K562 (cell line): ENCODE measurements around the gene KASH5. TPM values are rescaled to one million over a fixed set of nuclear protein-coding genes. Genes with fewer than 3 reads are reported as not detected.

Source experiments
- CBFA2T3 ChIP-seq: fragments of 450-650 bp; IDR thresholded peaks from 2 replicates; pipeline ENCODE4 v1.6.1; 2017
- CBX3 ChIP-seq, 2 experiments: IDR thresholded peaks; 1 replicate in 1 of 2; 2 replicates in 1 of 2; pipeline ENCODE4 v1.6.1; 2012; ENCODE audit warnings: inconsistent platforms in 2 of 2, low read length in 2 of 2, borderline replicate concordance in 1 of 2, control low read depth in 1 of 2
- ETS1 ChIP-seq: conservative IDR thresholded peaks from 2 replicates; pipeline ENCODE4 v1.6.1; 2011; ENCODE audit warnings: low read depth, mild to moderate bottlenecking, low read length; ENCODE audit not compliant: control insufficient read depth
- KAT7 ChIP-seq: sonication (generic); formaldehyde crosslinking; IDR thresholded peaks from 2 replicates; pipeline ENCODE4 v1.8.0; 2022; ENCODE audit warnings: missing genetic modification reagents, mild to moderate bottlenecking, borderline replicate concordance
- NEUROD1 ChIP-seq: fragments of 150-350 bp; IDR thresholded peaks from 2 replicates; pipeline ENCODE4 v1.6.1; 2014; ENCODE audit warnings: borderline replicate concordance, low read length, low read depth; ENCODE audit not compliant: partially characterized antibody
- POLR3G ChIP-seq: IDR thresholded peaks from 2 replicates; pipeline ENCODE4 v1.6.1; 2011; ENCODE audit not compliant: insufficient read length, insufficient replicate concordance; ENCODE audit errors: extremely low read depth
- RAD21 ChIP-seq, 2 experiments: fragments of 250-450 bp in 1 of 2; fragments of 450-650 bp in 1 of 2; sonication (Bioruptor Pico) in 1 of 2; formaldehyde crosslinking in 1 of 2; IDR thresholded peaks in 1 of 2; conservative IDR thresholded peaks in 1 of 2; 2 replicates each; pipeline versions ENCODE4 v1.4.0 to v1.8.0; 2020 to 2022; ENCODE audit warnings: mild to moderate bottlenecking in 2 of 2, moderate library complexity in 1 of 2
- SMARCC2 ChIP-seq: fragments of 450-650 bp; IDR thresholded peaks from 2 replicates; pipeline ENCODE4 v1.6.1; 2017; ENCODE audit warnings: antibody characterized with exemption, moderate library complexity, mild to moderate bottlenecking, low read depth
- TBL1XR1 ChIP-seq, 2 experiments: IDR thresholded peaks; 2 replicates each; pipeline ENCODE4 v1.6.1; 2012; ENCODE audit warnings: improper control_type of control experiment in 2 of 2, low read length in 2 of 2, mild to moderate bottlenecking in 1 of 2
- ZNF184 ChIP-seq: sonication (generic); formaldehyde crosslinking; IDR thresholded peaks from 2 replicates; pipeline ENCODE4 v1.5.0; 2020; ENCODE audit warnings: missing genetic modification reagents
- ZNF76 ChIP-seq: fragments of 250-450 bp; sonication (Bioruptor Pico); IDR thresholded peaks from 2 replicates; pipeline ENCODE4 v1.4.0; 2020; ENCODE audit warnings: mild to moderate bottlenecking, moderate library complexity, borderline replicate concordance
- polyA plus RNA-seq, 8 experiments: library from polyadenylated mRNA; depleted of rRNA in 4 of 8; stranded (reverse) in 5 of 8; unstranded in 3 of 8; fragments of >200 nt; fragmentation: Nextera tagmentation in 2 of 8; fragmentation: Illumina TruSeq in 1 of 8; extraction: Ambion mirVana in 2 of 8; extraction: Trizol in 1 of 8; gene quantifications; 2 replicates each; pipeline versions ENCODE4 v1.2.1 to v1.2.3, GENCODE V29; 2011 to 2014; ENCODE audit warnings: inconsistent platforms in 1 of 8, missing spikeins in 1 of 8
- total RNA-seq, 7 experiments: library from RNA; depleted of rRNA in 6 of 7; stranded (reverse); fragments of >200 nt in 6 of 7; fragmentation: Illumina TruSeq in 2 of 7; extraction: Trizol in 2 of 7; gene quantifications; 2 replicates each; pipeline versions ENCODE4 v1.2.1 to v1.2.3, GENCODE V29; 2011 to 2021; ENCODE audit warnings: low replicate concordance in 1 of 7
- TF ChIP-seq, protein P1 (sequence below): IDR thresholded peaks from 2 replicates; pipeline ENCODE4 v1.6.1; 2011; ENCODE audit warnings: borderline replicate concordance, low read depth, mild to moderate bottlenecking, moderate library complexity, low read length; ENCODE audit not compliant: insufficient read depth, poor library complexity, severe bottlenecking
- TF ChIP-seq, protein P2 (sequence below): sonication (generic); formaldehyde crosslinking; IDR thresholded peaks from 2 replicates; pipeline ENCODE4 v1.5.0; 2020; ENCODE audit warnings: missing genetic modification reagents
- TF ChIP-seq, protein P3 (sequence below), 2 experiments: IDR thresholded peaks; 2 replicates each; pipeline ENCODE4 v1.6.1; 2012; ENCODE audit warnings: improper control_type of control experiment in 2 of 2, low read depth in 2 of 2, low read length in 2 of 2, borderline replicate concordance in 1 of 2
- TF ChIP-seq, protein P4 (sequence below), 2 experiments: fragments of 450-650 bp; conservative IDR thresholded peaks; 2 replicates each; pipeline ENCODE4 v1.6.1; 2017; ENCODE audit warnings: mild to moderate bottlenecking in 2 of 2, moderate library complexity in 2 of 2

Gene KASH5
- total and polyA plus RNA-seq, 9 of the 15 experiments (the other 6 are each of a cell fraction or from before 2014, with no cell fraction given): 0.07 to 0.84 (median 0.34) TPM; not detected in 1

DNA sequence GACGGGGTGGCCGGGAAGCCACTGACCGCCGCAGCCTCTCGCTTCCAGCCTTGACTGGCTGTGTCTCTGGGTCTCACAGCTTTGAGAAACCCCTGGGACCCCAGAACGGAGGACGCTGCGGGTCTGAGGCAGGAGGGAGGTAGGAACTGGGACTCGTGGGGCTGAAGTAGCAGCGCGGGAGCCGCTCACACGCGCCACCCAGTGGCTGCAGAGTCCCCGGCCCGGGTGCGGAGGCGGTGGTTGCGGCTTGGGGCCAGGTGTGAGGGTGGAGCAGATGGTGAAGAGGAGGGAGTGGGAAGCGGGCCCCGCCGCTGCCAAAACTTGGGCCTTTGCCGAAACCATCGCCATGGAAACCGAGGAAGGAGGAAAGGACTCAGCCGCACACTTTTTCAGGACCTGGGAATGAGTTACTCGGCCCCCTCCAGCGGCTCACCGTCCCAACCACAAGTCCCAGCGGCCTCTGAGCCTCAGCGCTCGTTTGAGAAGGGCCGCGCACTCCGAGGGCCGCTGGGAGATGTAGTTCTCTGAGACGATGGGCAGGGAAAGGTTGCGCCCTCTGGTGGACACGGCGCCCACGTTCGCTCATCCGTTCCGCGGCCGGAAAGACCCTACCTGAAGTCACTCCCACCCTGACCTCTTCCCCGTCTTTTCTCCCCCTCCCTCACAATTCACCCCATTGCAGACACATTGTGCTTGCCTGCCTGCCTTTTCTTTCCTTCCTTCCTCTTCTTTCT is 55.5 kb downstream of the KASH5 start (continued):
- TF ChIP-seq, protein P1, sequence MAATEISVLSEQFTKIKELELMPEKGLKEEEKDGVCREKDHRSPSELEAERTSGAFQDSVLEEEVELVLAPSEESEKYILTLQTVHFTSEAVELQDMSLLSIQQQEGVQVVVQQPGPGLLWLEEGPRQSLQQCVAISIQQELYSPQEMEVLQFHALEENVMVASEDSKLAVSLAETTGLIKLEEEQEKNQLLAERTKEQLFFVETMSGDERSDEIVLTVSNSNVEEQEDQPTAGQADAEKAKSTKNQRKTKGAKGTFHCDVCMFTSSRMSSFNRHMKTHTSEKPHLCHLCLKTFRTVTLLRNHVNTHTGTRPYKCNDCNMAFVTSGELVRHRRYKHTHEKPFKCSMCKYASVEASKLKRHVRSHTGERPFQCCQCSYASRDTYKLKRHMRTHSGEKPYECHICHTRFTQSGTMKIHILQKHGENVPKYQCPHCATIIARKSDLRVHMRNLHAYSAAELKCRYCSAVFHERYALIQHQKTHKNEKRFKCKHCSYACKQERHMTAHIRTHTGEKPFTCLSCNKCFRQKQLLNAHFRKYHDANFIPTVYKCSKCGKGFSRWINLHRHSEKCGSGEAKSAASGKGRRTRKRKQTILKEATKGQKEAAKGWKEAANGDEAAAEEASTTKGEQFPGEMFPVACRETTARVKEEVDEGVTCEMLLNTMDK: peak; percentile 88
- TF ChIP-seq CBFA2T3: peak; percentile 50; the same call in 1 of the 2 replicates
- TF ChIP-seq, protein P2, sequence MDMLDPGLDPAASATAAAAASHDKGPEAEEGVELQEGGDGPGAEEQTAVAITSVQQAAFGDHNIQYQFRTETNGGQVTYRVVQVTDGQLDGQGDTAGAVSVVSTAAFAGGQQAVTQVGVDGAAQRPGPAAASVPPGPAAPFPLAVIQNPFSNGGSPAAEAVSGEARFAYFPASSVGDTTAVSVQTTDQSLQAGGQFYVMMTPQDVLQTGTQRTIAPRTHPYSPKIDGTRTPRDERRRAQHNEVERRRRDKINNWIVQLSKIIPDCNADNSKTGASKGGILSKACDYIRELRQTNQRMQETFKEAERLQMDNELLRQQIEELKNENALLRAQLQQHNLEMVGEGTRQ (CRISPR knock-in tag): no peak
- TF ChIP-seq ETS1: peak; percentile 98
- peak; percentile 84 to 90 for TF ChIP-seq RAD21 (CRISPR knock-in tag; conservative IDR thresholded peaks at IDR 0.05 in 1 of 2, IDR thresholded peaks at IDR 0.05 in 1 of 2)
- TF ChIP-seq, protein P3, sequence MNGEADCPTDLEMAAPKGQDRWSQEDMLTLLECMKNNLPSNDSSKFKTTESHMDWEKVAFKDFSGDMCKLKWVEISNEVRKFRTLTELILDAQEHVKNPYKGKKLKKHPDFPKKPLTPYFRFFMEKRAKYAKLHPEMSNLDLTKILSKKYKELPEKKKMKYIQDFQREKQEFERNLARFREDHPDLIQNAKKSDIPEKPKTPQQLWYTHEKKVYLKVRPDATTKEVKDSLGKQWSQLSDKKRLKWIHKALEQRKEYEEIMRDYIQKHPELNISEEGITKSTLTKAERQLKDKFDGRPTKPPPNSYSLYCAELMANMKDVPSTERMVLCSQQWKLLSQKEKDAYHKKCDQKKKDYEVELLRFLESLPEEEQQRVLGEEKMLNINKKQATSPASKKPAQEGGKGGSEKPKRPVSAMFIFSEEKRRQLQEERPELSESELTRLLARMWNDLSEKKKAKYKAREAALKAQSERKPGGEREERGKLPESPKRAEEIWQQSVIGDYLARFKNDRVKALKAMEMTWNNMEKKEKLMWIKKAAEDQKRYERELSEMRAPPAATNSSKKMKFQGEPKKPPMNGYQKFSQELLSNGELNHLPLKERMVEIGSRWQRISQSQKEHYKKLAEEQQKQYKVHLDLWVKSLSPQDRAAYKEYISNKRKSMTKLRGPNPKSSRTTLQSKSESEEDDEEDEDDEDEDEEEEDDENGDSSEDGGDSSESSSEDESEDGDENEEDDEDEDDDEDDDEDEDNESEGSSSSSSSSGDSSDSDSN (IDR thresholded peaks at IDR 0.05; ENCODE audit: borderline replicate concordance in 1 of 2, low read depth in 2 of 2, low read length in 2 of 2): no peak
- no peak for TF ChIP-seq NEUROD1
- peak in 1 of 2 experiments; percentile 22; a peak in 1 of 4 replicates for TF ChIP-seq TBL1XR1 (IDR thresholded peaks at IDR 0.05; ENCODE audit: low read length in 2 of 2)
- TF ChIP-seq ZNF184: no peak
- TF ChIP-seq CBX3 (IDR thresholded peaks at IDR 0.05; ENCODE audit: borderline replicate concordance in 1 of 2, low read length in 2 of 2): peak in 1 of 2 experiments; percentile 3; a peak in 1 of 3 replicates
- no peak for TF ChIP-seq SMARCC2
- TF ChIP-seq ZNF76 (CRISPR knock-in tag): 0 out of 2 replicates have a peak, but pooled peaks have one; percentile 21
- TF ChIP-seq, protein P4, sequence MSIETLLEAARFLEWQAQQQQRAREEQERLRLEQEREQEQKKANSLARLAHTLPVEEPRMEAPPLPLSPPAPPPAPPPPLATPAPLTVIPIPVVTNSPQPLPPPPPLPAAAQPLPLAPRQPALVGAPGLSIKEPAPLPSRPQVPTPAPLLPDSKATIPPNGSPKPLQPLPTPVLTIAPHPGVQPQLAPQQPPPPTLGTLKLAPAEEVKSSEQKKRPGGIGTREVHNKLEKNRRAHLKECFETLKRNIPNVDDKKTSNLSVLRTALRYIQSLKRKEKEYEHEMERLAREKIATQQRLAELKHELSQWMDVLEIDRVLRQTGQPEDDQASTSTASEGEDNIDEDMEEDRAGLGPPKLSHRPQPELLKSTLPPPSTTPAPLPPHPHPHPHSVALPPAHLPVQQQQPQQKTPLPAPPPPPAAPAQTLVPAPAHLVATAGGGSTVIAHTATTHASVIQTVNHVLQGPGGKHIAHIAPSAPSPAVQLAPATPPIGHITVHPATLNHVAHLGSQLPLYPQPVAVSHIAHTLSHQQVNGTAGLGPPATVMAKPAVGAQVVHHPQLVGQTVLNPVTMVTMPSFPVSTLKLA (conservative IDR thresholded peaks at IDR 0.05): peak; percentile 78 to 80
- no peak for TF ChIP-seq POLR3G
- no peak for TF ChIP-seq KAT7 (CRISPR knock-in tag)
